GM10847 (cell line): ENCODE measurements around the gene CD200R1L.

Source experiments
- POLR2A ChIP-seq: IDR thresholded peaks from 2 replicates; pipeline ENCODE4 v1.6.1; 2011; ENCODE audit not compliant: insufficient read length; ENCODE audit errors: extremely low read depth

CD200R1L gene

GRCh38 chr3:112779558-112780480 lies 66.8 kb downstream of the CD200R1L start:
- no peak for TF ChIP-seq POLR2A

- no peak for TF ChIP-seq POLR2A
Measured at GRCh38 chr3:112779011-112779410, 67.7 kb downstream of the CD200R1L start.

- no peak for TF ChIP-seq POLR2A
Measured at GRCh38 chr3:112778353-112778948, 68.2 kb downstream of the CD200R1L start.

- TF ChIP-seq POLR2A: no peak
Measured at GRCh38 chr3:112777811-112778210, 68.9 kb downstream of the CD200R1L start.

- TF ChIP-seq POLR2A: no peak
Measured at GRCh38 chr3:112776836-112777235, 69.8 kb downstream of the CD200R1L start.

- no peak for TF ChIP-seq POLR2A
Measured at GRCh38 chr3:112776000-112776399, 70.7 kb downstream of the CD200R1L start.

- TF ChIP-seq POLR2A: no peak
Measured at GRCh38 chr3:112775011-112775742, 71.5 kb downstream of the CD200R1L start.

- no peak for TF ChIP-seq POLR2A
Measured at GRCh38 chr3:112774293-112774926, 72.3 kb downstream of the CD200R1L start.

- TF ChIP-seq POLR2A: no peak
Measured at GRCh38 chr3:112773864-112774263, 72.8 kb downstream of the CD200R1L start.

GRCh38 chr3:112770951-112771350 lies 75.7 kb downstream of the CD200R1L start:
- TF ChIP-seq POLR2A: no peak

GRCh38 chr3:112770032-112770626 lies 76.5 kb downstream of the CD200R1L start:
- TF ChIP-seq POLR2A: no peak

GRCh38 chr3:112769286-112769978 lies 77.2 kb downstream of the CD200R1L start:
- no peak for TF ChIP-seq POLR2A

- no peak for TF ChIP-seq POLR2A
Measured at GRCh38 chr3:112767777-112768176, 78.9 kb downstream of the CD200R1L start.

GRCh38 chr3:112767177-112767576 lies 79.5 kb downstream of the CD200R1L start:
- TF ChIP-seq POLR2A: no peak
